Stimulated activated CD8-positive, alpha-beta memory T cell treated with anti-CD3 and anti-CD28 coated beads, Interleukin-2, amount 100 ng/mL, for 1 hour (primary cell): Measurements from ENCODE around the gene ANAPC2.

Experiments
- DNase-seq, 2 donors: peaks; one replicate each; pipeline ENCODE4 v3.0.0-alpha.2; 2020; ENCODE audit warnings: low read depth in 2 of 2

ANAPC2 gene

GRCh38 chr9:137215196-137215986, 27.0 kb upstream of the ANAPC2 start:
- DNase-seq, result no peak

GRCh38 chr9:137214620-137215019, 26.3 kb upstream of the ANAPC2 start:
- DNase-seq, result no peak

GRCh38 chr9:137213160-137214060, 25.1 kb upstream of the ANAPC2 start:
- no peak for DNase-seq

GRCh38 chr9:137212520-137212919, 24.2 kb upstream of the ANAPC2 start:
- DNase-seq, result no peak

- DNase-seq, result no peak
Observed at GRCh38 chr9:137211532-137211931, 23.2 kb upstream of the ANAPC2 start.

- no peak for DNase-seq
Observed at GRCh38 chr9:137206602-137207001, 18.2 kb upstream of the ANAPC2 start.

- DNase-seq, result peak; percentile 87 to 89
Observed at GRCh38 chr9:137205126-137206069, 17.0 kb upstream of the ANAPC2 start, which contains the start of the genes NDOR1 and TMEM203. TSS of gene NDOR1 (plus strand) at chr9:137205700. CDS start at chr9:137205778, 78 bp downstream. TSS of gene TMEM203 (minus strand) at chr9:137205648. CDS start at chr9:137205414, 234 bp downstream.

GRCh38 chr9:137204731-137205125, 16.4 kb upstream of the ANAPC2 start:
- no peak for DNase-seq

GRCh38 chr9:137202966-137203365, 14.6 kb upstream of the ANAPC2 start:
- DNase-seq, result no peak

GRCh38 chr9:137201205-137201868, 13.0 kb upstream of the ANAPC2 start:
- no peak for DNase-seq

GRCh38 chr9:137200311-137201204, 12.2 kb upstream of the ANAPC2 start, which contains the start of gene TPRN:
TSS of gene TPRN (minus strand) at chr9:137200741. CDS start at chr9:137200711, 30 bp downstream.
- DNase-seq, result peak; percentile 95 to 98

GRCh38 chr9:137199411-137200121, 11.2 kb upstream of the ANAPC2 start:
- no peak for DNase-seq

GRCh38 chr9:137198902-137199283, 10.5 kb upstream of the ANAPC2 start:
- DNase-seq, result no peak

GRCh38 chr9:137198051-137198901, 9.9 kb upstream of the ANAPC2 start:
- DNase-seq, result no peak

- DNase-seq, result no peak
Observed at GRCh38 chr9:137195525-137196220, 7.3 kb upstream of the ANAPC2 start.

GRCh38 chr9:137194909-137195308, 6.5 kb upstream of the ANAPC2 start:
- DNase-seq, result no peak

- no peak for DNase-seq
Observed at GRCh38 chr9:137194388-137194787, 6.0 kb upstream of the ANAPC2 start.

- DNase-seq, result no peak
Observed at GRCh38 chr9:137193771-137194170, 5.4 kb upstream of the ANAPC2 start.
